KMS-11 (cell line): ENCODE data around the gene ARHGAP42.

Experiments used
- H2AFZ ChIP-seq: fragments of 200-600 bp; sonication (generic); 2 replicates; pipeline ENCODE4 v1.6.1; 2016; ENCODE audit warnings: antibody characterized with exemption, mixed run types, low read depth
- H3K27ac ChIP-seq: fragments of 200-600 bp; sonication (generic); 2 replicates; pipeline ENCODE4 v1.6.1; 2016; ENCODE audit warnings: mild to moderate bottlenecking, mixed run types
- H3K27me3 ChIP-seq: fragments of 200-600 bp; sonication (generic); 2 replicates; pipeline ENCODE4 v1.6.1; 2017; ENCODE audit warnings: mild to moderate bottlenecking, low read depth, mixed run types, moderate library complexity; ENCODE audit not compliant: insufficient read depth
- H3K36me3 ChIP-seq: fragments of 200-600 bp; sonication (generic); 2 replicates; pipeline ENCODE4 v1.6.1; 2017; ENCODE audit warnings: mild to moderate bottlenecking, mixed run types; ENCODE audit not compliant: insufficient read depth
- H3K4me1 ChIP-seq: fragments of 200-600 bp; sonication (generic); 2 replicates; pipeline ENCODE4 v1.6.1; 2016; ENCODE audit warnings: mild to moderate bottlenecking, low read depth, mixed run types; ENCODE audit not compliant: poor library complexity, severe bottlenecking
- H3K4me2 ChIP-seq: fragments of 200-600 bp; sonication (generic); 2 replicates; pipeline ENCODE4 v1.7.0; 2016; ENCODE audit warnings: mild to moderate bottlenecking, mixed run types
- H3K4me3 ChIP-seq: fragments of 200-600 bp; sonication (generic); IDR thresholded peaks from 2 replicates; pipeline ENCODE4 v1.6.1; 2017; ENCODE audit warnings: low read depth, low read length, mixed read lengths; ENCODE audit not compliant: insufficient read depth
- H3K79me2 ChIP-seq: fragments of 200-600 bp; sonication (generic); 2 replicates; pipeline ENCODE4 v1.6.1; 2016; ENCODE audit warnings: low read depth, mixed run types; ENCODE audit not compliant: insufficient read depth
- H3K9ac ChIP-seq: fragments of 200-600 bp; sonication (generic); 2 replicates; pipeline ENCODE4 v1.6.1; 2016; ENCODE audit warnings: mild to moderate bottlenecking, mixed run types
- H4K20me1 ChIP-seq: fragments of 200-600 bp; sonication (generic); 2 replicates; pipeline ENCODE4 v1.6.1; 2016; ENCODE audit warnings: mild to moderate bottlenecking, mixed run types; ENCODE audit not compliant: insufficient read depth
- TF ChIP-seq, protein P1 (sequence below): fragments of 200-600 bp; sonication (generic); conservative IDR thresholded peaks from 2 replicates; pipeline ENCODE4 v1.6.1; 2017; ENCODE audit warnings: low read depth, mild to moderate bottlenecking, antibody characterized with exemption, low read length, moderate library complexity, mixed read lengths

ARHGAP42 gene

DNA sequence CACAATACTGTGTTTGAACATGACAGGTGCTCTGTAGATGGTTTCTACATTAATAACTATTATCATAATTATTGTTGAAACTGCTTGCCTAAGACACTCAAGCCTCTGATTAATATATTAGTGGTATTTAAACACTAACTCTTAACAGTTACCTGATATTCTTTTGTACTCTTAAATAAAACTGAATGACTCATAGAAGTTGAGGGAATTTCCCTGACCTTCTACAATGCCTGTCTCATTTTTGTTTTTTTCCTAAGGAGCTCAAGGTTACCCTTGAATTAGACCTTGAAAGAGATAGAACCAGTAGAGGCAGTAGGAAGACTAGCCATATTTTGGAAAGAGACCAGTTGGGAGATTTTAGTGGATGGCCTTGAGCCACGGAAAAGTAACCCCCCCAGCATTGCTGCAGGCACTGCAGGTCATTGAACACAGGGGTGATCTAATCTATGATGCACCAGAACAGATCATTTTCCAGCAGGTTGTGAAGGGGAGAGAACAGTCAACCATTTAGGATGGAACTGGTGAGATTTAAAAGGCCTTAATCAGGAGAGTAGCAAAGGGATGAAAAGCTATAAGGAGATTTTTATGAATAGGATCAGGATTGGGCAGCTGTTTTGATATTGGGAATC, 294.2 kb downstream of the ARHGAP42 start:
- no peak overlapping the region for H2AFZ ChIP-seq
- no peak overlapping the region for H3K27ac ChIP-seq
- TF ChIP-seq, protein P1, sequence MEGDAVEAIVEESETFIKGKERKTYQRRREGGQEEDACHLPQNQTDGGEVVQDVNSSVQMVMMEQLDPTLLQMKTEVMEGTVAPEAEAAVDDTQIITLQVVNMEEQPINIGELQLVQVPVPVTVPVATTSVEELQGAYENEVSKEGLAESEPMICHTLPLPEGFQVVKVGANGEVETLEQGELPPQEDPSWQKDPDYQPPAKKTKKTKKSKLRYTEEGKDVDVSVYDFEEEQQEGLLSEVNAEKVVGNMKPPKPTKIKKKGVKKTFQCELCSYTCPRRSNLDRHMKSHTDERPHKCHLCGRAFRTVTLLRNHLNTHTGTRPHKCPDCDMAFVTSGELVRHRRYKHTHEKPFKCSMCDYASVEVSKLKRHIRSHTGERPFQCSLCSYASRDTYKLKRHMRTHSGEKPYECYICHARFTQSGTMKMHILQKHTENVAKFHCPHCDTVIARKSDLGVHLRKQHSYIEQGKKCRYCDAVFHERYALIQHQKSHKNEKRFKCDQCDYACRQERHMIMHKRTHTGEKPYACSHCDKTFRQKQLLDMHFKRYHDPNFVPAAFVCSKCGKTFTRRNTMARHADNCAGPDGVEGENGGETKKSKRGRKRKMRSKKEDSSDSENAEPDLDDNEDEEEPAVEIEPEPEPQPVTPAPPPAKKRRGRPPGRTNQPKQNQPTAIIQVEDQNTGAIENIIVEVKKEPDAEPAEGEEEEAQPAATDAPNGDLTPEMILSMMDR: no peak
- no peaks in the 10 kb centered on the region for H3K36me3 ChIP-seq
- no peaks in the 10 kb centered on the region for H3K79me2 ChIP-seq
- H3K4me3 ChIP-seq: no peak overlapping the region
- no peak overlapping the region for H3K9ac ChIP-seq
- H3K4me2 ChIP-seq: no peak overlapping the region
- H3K27me3 ChIP-seq: no peaks in the 10 kb centered on the region
- H4K20me1 ChIP-seq: no peaks in the 10 kb centered on the region
- no peaks in the 10 kb centered on the region for H3K4me1 ChIP-seq

DNA sequence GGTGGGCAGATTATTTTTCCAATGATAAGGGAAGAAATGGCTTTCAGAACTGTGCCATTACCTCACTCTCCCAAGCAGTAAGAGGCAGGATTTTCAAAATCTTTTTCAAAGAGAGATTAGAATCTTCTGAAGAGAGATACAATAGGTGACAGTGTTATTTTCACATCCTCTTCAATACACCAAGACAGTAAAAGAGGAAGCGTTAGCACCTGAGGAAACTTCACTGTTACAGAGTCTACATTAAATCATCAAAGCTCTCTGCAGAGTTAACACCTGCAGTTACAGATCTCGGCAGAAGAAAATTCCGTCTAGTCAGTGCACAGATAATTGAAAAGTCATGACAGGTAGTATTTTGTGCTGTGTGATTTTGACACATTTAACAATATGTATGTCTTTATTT, 297.6 kb downstream of the ARHGAP42 start:
- Histone ChIP-seq H3K9ac (no peak overlapping the region), H3K4me2 (no peak overlapping the region), H2AFZ (no peak overlapping the region), H3K27ac (no peak overlapping the region), H4K20me1 (no peaks in the 10 kb centered on the region), H3K79me2 (no peaks in the 10 kb centered on the region), H3K36me3 (no peaks in the 10 kb centered on the region), H3K4me1 (no peaks in the 10 kb centered on the region), H3K4me3 (no peak overlapping the region), H3K27me3 (no peaks in the 10 kb centered on the region)
- TF ChIP-seq, protein P1: no peak

DNA sequence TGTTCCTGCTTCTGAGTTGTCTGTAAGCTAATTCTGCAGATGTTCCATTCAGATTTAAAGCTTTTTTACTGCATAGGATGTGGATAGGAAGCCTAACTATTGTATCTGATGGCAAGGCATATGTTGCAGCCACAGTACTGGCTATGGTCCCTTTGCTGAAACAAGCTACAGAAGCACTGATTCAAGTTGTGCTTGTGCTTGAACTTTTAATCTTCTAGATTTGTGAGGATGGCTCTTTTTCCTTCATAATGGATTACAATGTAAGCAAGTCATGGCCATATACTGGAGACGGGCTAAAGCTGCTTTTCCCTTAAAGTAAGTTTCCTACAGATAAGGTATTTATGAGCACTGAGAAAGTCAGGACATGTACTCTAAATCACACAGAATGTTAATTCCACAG, 303.8 kb downstream of the ARHGAP42 start:
- Histone ChIP-seq H3K4me2 (no peak overlapping the region), H3K4me3 (no peak overlapping the region), H3K79me2 (no peaks in the 10 kb centered on the region), H3K4me1 (no peaks in the 10 kb centered on the region), H3K9ac (no peak overlapping the region), H3K36me3 (no peaks in the 10 kb centered on the region), H3K27me3 (no peaks in the 10 kb centered on the region), H4K20me1 (no peaks in the 10 kb centered on the region), H3K27ac (no peak overlapping the region), H2AFZ (no peak overlapping the region)
- TF ChIP-seq, protein P1: no peak

DNA sequence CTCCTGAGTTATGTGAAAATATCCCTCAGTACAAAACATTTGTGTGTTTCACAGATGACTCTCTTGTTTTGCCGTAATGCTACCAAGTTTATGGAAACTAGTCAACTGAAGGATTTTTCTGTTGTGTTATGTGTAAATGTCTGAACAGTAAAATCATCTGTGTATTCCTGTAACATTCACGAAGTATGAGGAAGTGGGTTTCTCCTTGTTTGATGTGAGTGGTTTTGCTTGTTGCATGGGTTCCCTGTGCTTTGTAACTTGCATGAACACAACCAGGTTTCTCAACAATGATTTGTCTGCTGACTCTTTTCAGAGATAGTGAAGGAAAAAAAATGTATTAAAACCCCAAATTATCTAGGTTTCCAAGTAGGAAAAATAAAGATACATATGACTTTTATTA, 304.5 kb downstream of the ARHGAP42 start:
- Histone ChIP-seq H3K27ac (no peak overlapping the region), H3K79me2 (no peaks in the 10 kb centered on the region), H3K4me3 (no peak overlapping the region), H2AFZ (no peak overlapping the region), H4K20me1 (no peaks in the 10 kb centered on the region), H3K27me3 (no peaks in the 10 kb centered on the region), H3K4me1 (no peaks in the 10 kb centered on the region), H3K4me2 (no peak overlapping the region), H3K9ac (no peak overlapping the region), H3K36me3 (no peaks in the 10 kb centered on the region)
- TF ChIP-seq, protein P1: no peak
